Endothelial cell of umbilical vein (primary cell): Measurements from ENCODE around the gene STK38L.

Experiments
- CTCF ChIP-seq, 2 donors: IDR thresholded peaks; 1 replicate in 1 of 2; 2 replicates in 1 of 2; pipeline ENCODE4 v1.5.1; 2011; ENCODE audit warnings: low read length in 2 of 2, mild to moderate bottlenecking in 2 of 2, moderate library complexity in 2 of 2, control low read depth in 1 of 2, inconsistent platforms in 1 of 2, low read depth in 1 of 2; ENCODE audit not compliant: insufficient read depth in 1 of 2; ENCODE audit errors: extremely low read depth in 1 of 2
- EZH2 ChIP-seq: IDR thresholded peaks from 2 replicates; pipeline ENCODE4 v1.6.1; 2012; ENCODE audit warnings: borderline replicate concordance, low read depth, mild to moderate bottlenecking, moderate library complexity, low read length, inconsistent platforms; ENCODE audit not compliant: severe bottlenecking
- JUN ChIP-seq: IDR thresholded peaks from 2 replicates; pipeline ENCODE4 v1.6.1; 2011; ENCODE audit warnings: borderline replicate concordance, low read depth; ENCODE audit not compliant: insufficient read length, insufficient read depth
- POLR2A ChIP-seq: IDR thresholded peaks from 2 replicates; pipeline ENCODE4 v1.6.1; 2012; ENCODE audit warnings: low read depth, mild to moderate bottlenecking, control low read depth, low read length
- POLR2AphosphoS5 ChIP-seq: IDR thresholded peaks from 2 replicates; pipeline ENCODE4 v1.6.1; 2012; ENCODE audit warnings: low read depth, mild to moderate bottlenecking, control low read depth, low read length, moderate library complexity; ENCODE audit not compliant: insufficient read depth

GRCh38 chr12:27277846-27278260 lies 33.8 kb downstream of the STK38L start:
- TF ChIP-seq POLR2A (no peak), CTCF (IDR thresholded peaks at IDR 0.05; ENCODE audit: extremely low read depth in 1 of 2, insufficient read depth in 1 of 2, low read depth in 1 of 2, low read length in 2 of 2) (no peak), EZH2 (no peak), POLR2AphosphoS5 (no peak), JUN (no peak)
